ENCODE data around the gene C4orf50. TPM values are rescaled to one million over a fixed set of nuclear protein-coding genes. Genes with fewer than 3 reads are reported as not detected.

Gene C4orf50
- total and polyA plus RNA-seq, 2 of the 4 experiments (the other 2 are of a cell fraction) = not detected

DNA sequence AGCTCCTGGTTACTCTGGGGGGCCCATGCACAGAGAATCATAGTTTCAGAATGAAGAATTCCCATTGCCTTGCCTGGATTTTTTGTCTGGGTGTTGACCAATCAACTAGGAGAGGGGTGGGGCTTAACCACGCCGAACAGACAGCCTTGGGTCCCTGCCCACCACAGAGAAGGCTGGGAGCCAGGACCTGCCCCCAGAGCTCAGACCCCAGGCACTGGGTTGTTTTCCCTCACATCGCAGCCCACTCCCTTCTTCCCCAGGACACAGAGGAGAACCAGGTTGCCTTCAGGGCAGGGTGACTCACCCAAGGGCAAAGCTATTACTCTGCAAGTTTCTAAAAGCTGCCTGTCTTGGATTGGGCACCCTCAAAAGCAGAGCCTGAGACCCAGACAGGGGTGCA lies 102.0 kb downstream of the C4orf50 start:
- Histone ChIP-seq H4K91ac (ENCODE audit: insufficient read depth, low read depth, low read length) (no peak overlapping the region), H4K8ac (ENCODE audit: low read depth in 2 of 2, low read length in 2 of 2) (no peak overlapping the region), H3K9me3 (ENCODE audit: control insufficient read depth, insufficient read depth, low read length) (no peaks in the 10 kb centered on the region), H3K56ac (ENCODE audit: extremely low read depth, insufficient read depth, low read length) (no peak overlapping the region), H3K4me3 (ENCODE audit: insufficient read depth, low read depth, low read length) (no peak overlapping the region), H2BK5ac (ENCODE audit: low read depth, low read length, poor library complexity, severe bottlenecking) (no peak overlapping the region), H4K5ac (ENCODE audit: low read depth, low read length) (no peak overlapping the region), H3K4ac (ENCODE audit: low read depth, low read length) (no peak overlapping the region), H3K23ac (ENCODE audit: low read depth, low read length) (no peak overlapping the region), H3K79me1 (ENCODE audit: low read depth in 1 of 2, low read length in 2 of 2) (no peaks in the 10 kb centered on the region), H2AFZ (replicated peaks; ENCODE audit: low read length, poor library complexity) (no peak overlapping the region), H3K4me1 (ENCODE audit: control insufficient read depth, insufficient read depth, low read length) (no peaks in the 10 kb centered on the region), H4K20me1 (ENCODE audit: insufficient read depth, low read length) (no peaks in the 10 kb centered on the region), H3K36me3 (ENCODE audit: control insufficient read depth, insufficient read depth, low read length) (no peaks in the 10 kb centered on the region), H2AK5ac (ENCODE audit: low read depth, low read length) (no peak overlapping the region), H3K27ac (ENCODE audit: insufficient read depth, low read length) (no peak overlapping the region), H3K27me3 (ENCODE audit: control insufficient read depth, insufficient read depth, low read length) (peaks cover 7% of the 10 kb centered on the region; the same call in 1 of the 2 replicates), H2BK15ac (ENCODE audit: low read depth, low read length) (no peak overlapping the region), H3K9me1 (ENCODE audit: insufficient read depth, low read length) (no peaks in the 10 kb centered on the region), H3K4me2 (ENCODE audit: low read depth, low read length) (no peak overlapping the region), H2AK9ac (replicated peaks; ENCODE audit: low read depth, low read length, poor library complexity) (no peak overlapping the region), H3K14ac (replicated peaks; ENCODE audit: low read depth, low read length) (no peak overlapping the region), H3K18ac (ENCODE audit: low read depth, low read length) (no peak overlapping the region), H3K9ac (ENCODE audit: low read depth, low read length) (no peak overlapping the region), H2BK20ac (ENCODE audit: low read depth, low read length) (no peak overlapping the region), H2BK120ac (ENCODE audit: low read depth, low read length) (no peak overlapping the region)
- in situ Hi-C loops (cut with MboI; ENCODE audit: low sequenced_read_pairs) (no loop called here), intact Hi-C loops (cut with micrococcal nuclease) (no loop called here), dilution Hi-C loops (cut with HindIII; ENCODE audit: low sequenced_read_pairs, unreplicated experiment) (no loop called here)
- no peak for ATAC-seq (ENCODE audit: low read depth)
- no peak for DNase-seq
- WGBS, 2 experiments (ENCODE audit: extremely low coverage in 2 of 2, insufficient read length in 1 of 2) = no CpG with 5 or more reads among the region's 3 CpGs
- CTCF ChIA-PET = no interaction called here
- TF ChIP-seq RAD21 (IDR thresholded peaks at IDR 0.05; ENCODE audit: low read length) (no peak), POLR2A (IDR thresholded peaks at IDR 0.05; ENCODE audit: low read depth, low read length) (no peak), NFE2L2 (IDR thresholded peaks at IDR 0.05; ENCODE audit: low read depth, low read length) (no peak), BHLHE40 (IDR thresholded peaks at IDR 0.05; ENCODE audit: low read depth, low read length) (no peak), MAZ (IDR thresholded peaks at IDR 0.05; ENCODE audit: borderline replicate concordance, low read depth, low read length) (no peak), CHD1 (IDR thresholded peaks at IDR 0.05; ENCODE audit: low read depth, low read length) (no peak), SMC3 (IDR thresholded peaks at IDR 0.05; ENCODE audit: low read depth, low read length) (no peak), RFX5 (IDR thresholded peaks at IDR 0.05; ENCODE audit: low read depth, low read length) (no peak), RCOR1 (IDR thresholded peaks at IDR 0.05; ENCODE audit: insufficient replicate concordance, low read length) (no peak), FOS (IDR thresholded peaks at IDR 0.05; ENCODE audit: low read depth, low read length) (no peak)
- TF ChIP-seq, protein P1, sequence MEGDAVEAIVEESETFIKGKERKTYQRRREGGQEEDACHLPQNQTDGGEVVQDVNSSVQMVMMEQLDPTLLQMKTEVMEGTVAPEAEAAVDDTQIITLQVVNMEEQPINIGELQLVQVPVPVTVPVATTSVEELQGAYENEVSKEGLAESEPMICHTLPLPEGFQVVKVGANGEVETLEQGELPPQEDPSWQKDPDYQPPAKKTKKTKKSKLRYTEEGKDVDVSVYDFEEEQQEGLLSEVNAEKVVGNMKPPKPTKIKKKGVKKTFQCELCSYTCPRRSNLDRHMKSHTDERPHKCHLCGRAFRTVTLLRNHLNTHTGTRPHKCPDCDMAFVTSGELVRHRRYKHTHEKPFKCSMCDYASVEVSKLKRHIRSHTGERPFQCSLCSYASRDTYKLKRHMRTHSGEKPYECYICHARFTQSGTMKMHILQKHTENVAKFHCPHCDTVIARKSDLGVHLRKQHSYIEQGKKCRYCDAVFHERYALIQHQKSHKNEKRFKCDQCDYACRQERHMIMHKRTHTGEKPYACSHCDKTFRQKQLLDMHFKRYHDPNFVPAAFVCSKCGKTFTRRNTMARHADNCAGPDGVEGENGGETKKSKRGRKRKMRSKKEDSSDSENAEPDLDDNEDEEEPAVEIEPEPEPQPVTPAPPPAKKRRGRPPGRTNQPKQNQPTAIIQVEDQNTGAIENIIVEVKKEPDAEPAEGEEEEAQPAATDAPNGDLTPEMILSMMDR (conservative IDR thresholded peaks at IDR 0.05; ENCODE audit: low read depth, low read length) = no peak
- TF ChIP-seq, protein P2, sequence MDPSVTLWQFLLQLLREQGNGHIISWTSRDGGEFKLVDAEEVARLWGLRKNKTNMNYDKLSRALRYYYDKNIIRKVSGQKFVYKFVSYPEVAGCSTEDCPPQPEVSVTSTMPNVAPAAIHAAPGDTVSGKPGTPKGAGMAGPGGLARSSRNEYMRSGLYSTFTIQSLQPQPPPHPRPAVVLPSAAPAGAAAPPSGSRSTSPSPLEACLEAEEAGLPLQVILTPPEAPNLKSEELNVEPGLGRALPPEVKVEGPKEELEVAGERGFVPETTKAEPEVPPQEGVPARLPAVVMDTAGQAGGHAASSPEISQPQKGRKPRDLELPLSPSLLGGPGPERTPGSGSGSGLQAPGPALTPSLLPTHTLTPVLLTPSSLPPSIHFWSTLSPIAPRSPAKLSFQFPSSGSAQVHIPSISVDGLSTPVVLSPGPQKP (IDR thresholded peaks at IDR 0.05; ENCODE audit: borderline replicate concordance, low read depth, low read length) = no peak
- POLR2A ChIA-PET (ENCODE audit: unreplicated experiment) = no interaction called here
- no TSS peak for BruUV-seq (replicated peaks)

Data from IMR-90 (cell line).